Measurements from ENCODE around the gene TPPP2. TPM values are rescaled to one million over a fixed set of nuclear protein-coding genes. Genes with fewer than 3 reads are reported as not detected.

Gene TPPP2
- total RNA-seq, 1 donor from 2014 or later = not detected

DNA sequence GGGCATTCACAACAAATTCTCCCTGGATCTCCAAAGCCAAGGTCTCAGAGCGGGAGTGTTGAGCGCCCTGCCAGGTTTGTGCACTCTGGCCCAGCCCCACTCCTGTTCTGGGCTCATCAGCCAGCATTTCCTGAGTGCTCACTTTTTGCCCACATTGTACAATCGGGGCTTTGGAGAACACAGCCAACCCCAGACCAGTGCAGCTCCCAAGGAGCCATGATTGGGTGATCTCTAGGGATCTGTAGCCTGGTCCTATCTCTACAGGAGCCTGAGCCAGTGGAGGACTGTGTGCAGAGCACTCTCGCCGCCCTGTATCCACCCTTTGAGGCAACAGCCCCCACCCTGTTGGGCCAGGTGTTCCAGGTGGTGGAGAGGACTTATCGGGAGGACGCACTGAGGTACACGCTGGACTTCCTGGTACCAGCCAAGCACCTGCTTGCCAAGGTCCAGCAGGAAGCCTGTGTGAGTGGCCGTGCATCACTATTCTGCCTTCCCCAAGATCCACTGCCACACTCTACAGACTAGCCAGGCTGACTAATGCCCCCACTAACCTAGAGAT, 42.8 kb downstream of the TPPP2 start:
- Mint-ChIP-seq H3K36me3 (ENCODE audit: low read depth) (no peaks in the 10 kb centered on the region), H3K27me3 (ENCODE audit: insufficient read depth) (peaks cover 50% of the 10 kb centered on the region), H3K9me3 (no peaks in the 10 kb centered on the region), H3K4me1 (ENCODE audit: low read depth) (peaks cover 32% of the 10 kb centered on the region), H3K4me3 (no peak overlapping the region), H3K27ac (no peak overlapping the region)
- intact Hi-C loops (cut with micrococcal nuclease) = no loop called here
- DNase-seq (ENCODE audit: low spot score) = no peak

DNA sequence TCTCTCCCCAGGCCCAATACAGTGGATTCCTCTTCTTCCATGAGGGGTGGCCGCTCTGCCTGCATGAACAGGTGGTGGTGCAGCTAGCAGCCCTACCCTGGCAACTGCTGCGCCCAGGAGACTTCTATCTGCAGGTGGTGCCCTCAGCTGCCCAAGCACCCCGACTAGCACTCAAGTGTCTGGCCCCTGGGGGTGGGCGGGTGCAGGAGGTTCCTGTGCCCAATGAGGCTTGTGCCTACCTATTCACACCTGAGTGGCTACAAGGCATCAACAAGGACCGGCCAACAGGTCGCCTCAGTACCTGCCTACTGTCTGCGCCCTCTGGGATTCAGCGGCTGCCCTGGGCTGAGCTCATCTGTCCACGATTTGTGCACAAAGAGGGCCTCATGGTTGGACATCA, 43.9 kb downstream of the TPPP2 start:
- no peaks in the 10 kb centered on the region for H3K9me3 Mint-ChIP-seq
- no peak overlapping the region for H3K27ac Mint-ChIP-seq
- intact Hi-C loops (cut with micrococcal nuclease) = no loop called here
- peaks cover 25% of the 10 kb centered on the region for H3K4me1 Mint-ChIP-seq (ENCODE audit: low read depth)
- H3K36me3 Mint-ChIP-seq (ENCODE audit: low read depth) = no peaks in the 10 kb centered on the region
- peaks cover 44% of the 10 kb centered on the region for H3K27me3 Mint-ChIP-seq (ENCODE audit: insufficient read depth)
- no peak for DNase-seq (ENCODE audit: low spot score)
- H3K4me3 Mint-ChIP-seq = no peak overlapping the region

DNA sequence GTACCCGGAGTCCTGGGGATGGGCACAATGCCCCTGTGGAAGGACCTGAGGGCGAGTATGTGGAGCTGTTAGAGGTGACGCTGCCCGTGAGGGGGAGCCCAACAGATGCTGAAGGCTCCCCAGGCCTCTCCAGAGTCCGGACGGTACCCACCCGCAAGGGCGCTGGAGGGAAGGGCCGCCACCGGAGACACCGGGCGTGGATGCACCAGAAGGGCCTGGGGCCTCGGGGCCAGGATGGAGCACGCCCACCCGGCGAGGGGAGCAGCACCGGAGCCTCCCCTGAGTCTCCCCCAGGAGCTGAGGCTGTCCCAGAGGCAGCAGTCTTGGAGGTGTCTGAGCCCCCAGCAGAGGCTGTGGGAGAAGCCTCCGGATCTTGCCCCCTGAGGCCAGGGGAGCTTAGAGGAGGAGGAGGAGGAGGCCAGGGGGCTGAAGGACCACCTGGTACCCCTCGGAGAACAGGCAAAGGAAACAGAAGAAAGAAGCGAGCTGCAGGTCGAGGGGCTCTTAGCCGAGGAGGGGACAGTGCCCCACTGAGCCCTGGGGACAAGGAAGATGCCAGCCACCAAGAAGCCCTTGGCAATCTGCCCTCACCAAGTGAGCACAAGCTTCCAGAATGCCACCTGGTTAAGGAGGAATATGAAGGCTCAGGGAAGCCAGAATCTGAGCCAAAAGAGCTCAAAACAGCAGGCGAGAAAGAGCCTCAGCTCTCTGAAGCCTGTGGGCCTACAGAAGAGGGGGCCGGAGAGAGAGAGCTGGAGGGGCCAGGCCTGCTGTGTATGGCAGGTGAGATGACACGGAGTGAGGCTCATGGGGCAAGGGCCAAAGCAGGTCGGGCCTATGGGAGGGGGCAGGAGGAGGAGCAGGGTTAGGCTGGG, 44.6 kb downstream of the TPPP2 start:
- H3K9me3 Mint-ChIP-seq = no peaks in the 10 kb centered on the region
- no peak overlapping the region for H3K27ac Mint-ChIP-seq
- no peak overlapping the region for H3K4me3 Mint-ChIP-seq
- H3K36me3 Mint-ChIP-seq (ENCODE audit: low read depth) = no peaks in the 10 kb centered on the region
- peaks cover 18% of the 10 kb centered on the region for H3K4me1 Mint-ChIP-seq (ENCODE audit: low read depth)
- intact Hi-C loops (cut with micrococcal nuclease) = no loop called here
- no peak for DNase-seq (ENCODE audit: low spot score)
- H3K27me3 Mint-ChIP-seq (ENCODE audit: insufficient read depth) = peaks cover 37% of the 10 kb centered on the region

DNA sequence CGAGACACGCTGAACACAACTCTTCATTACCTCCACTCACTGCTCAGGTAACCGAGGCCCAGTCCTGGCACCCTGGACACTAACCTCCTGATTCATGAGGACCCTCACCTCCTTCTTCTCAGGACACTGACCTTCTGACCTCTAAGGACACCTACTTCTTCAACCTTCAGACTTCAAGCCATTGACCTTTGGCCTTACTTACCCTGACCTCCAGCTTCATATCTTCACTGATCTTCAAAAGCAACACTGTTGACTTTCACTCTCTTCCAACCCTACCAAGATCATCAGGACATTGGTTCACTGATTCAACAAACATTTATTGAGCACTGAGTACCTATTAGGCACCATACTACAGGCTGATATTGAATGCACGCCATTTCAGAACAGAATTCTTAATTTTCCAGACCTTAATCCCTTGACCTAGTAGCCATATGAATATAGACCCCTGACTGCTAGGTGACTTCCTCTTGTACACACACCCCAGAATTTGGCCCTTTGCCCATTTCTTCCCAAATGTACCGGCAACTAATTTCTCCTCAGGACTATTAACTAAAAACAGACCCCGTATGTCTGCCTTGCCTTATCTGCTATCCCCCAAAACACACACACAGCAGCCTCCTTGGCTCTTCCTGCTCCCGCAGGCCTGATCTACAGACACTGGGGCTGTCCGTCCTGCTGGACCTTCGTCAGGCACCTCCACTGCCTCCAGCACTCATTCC, 45.9 kb downstream of the TPPP2 start:
- intact Hi-C loops (cut with micrococcal nuclease) = no loop called here
- Mint-ChIP-seq H3K4me1 (ENCODE audit: low read depth) (peaks cover 15% of the 10 kb centered on the region), H3K4me3 (no peak overlapping the region), H3K9me3 (no peaks in the 10 kb centered on the region), H3K36me3 (ENCODE audit: low read depth) (no peaks in the 10 kb centered on the region), H3K27ac (no peak overlapping the region), H3K27me3 (ENCODE audit: insufficient read depth) (peaks cover 28% of the 10 kb centered on the region)
- no peak for DNase-seq (ENCODE audit: low spot score)

DNA sequence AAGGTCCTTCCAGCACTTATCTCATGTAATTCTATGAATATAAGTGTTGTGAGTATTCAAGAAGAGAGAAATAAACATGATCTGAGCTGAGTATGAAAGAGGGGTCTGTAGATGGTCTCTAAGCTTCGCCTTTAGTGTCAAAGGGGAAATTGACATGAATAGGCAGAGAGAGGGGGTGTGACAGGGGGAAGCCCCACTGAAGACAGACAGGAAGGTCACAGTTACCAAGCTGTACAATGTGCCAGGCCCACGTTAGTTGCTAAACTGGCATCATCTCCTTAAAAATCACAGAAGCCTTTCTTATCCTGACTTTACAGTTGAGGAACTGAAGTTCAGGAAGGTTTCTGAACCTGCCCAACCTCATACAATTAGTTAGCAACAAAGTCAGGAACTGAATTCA, 47.7 kb downstream of the TPPP2 start:
- DNase-seq (ENCODE audit: low spot score) = no peak
- H3K27me3 Mint-ChIP-seq (ENCODE audit: insufficient read depth) = peaks cover 13% of the 10 kb centered on the region
- no peak overlapping the region for H3K27ac Mint-ChIP-seq
- H3K4me1 Mint-ChIP-seq (ENCODE audit: low read depth) = no peaks in the 10 kb centered on the region
- H3K4me3 Mint-ChIP-seq = no peak overlapping the region
- intact Hi-C loops (cut with micrococcal nuclease) = no loop called here
- H3K9me3 Mint-ChIP-seq = no peaks in the 10 kb centered on the region
- no peaks in the 10 kb centered on the region for H3K36me3 Mint-ChIP-seq (ENCODE audit: low read depth)

DNA sequence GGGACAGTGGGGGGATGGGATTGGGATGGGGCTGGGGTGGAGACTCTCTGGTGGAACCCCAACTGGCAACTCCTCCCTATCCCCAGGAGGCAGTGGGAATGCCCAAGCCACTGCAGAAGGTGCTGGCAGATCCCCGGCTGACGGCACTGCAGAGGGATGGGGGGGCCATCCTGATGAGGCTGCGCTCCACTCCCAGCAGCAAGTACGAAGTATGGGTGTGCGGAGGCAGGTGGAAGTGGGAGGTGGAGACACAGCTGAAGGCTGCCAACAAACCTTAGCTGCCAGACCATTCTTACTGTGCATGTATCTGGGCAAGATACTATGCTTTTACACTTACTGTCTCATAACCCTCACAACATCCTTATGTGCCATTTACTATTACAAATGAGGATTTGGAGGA, 48.3 kb downstream of the TPPP2 start:
- H3K27ac Mint-ChIP-seq = no peak overlapping the region
- DNase-seq (ENCODE audit: low spot score) = no peak
- intact Hi-C loops (cut with micrococcal nuclease) = no loop called here
- no peaks in the 10 kb centered on the region for H3K4me1 Mint-ChIP-seq (ENCODE audit: low read depth)
- H3K4me3 Mint-ChIP-seq = no peak overlapping the region
- H3K27me3 Mint-ChIP-seq (ENCODE audit: insufficient read depth) = peaks cover 10% of the 10 kb centered on the region
- no peaks in the 10 kb centered on the region for H3K36me3 Mint-ChIP-seq (ENCODE audit: low read depth)
- no peaks in the 10 kb centered on the region for H3K9me3 Mint-ChIP-seq

DNA sequence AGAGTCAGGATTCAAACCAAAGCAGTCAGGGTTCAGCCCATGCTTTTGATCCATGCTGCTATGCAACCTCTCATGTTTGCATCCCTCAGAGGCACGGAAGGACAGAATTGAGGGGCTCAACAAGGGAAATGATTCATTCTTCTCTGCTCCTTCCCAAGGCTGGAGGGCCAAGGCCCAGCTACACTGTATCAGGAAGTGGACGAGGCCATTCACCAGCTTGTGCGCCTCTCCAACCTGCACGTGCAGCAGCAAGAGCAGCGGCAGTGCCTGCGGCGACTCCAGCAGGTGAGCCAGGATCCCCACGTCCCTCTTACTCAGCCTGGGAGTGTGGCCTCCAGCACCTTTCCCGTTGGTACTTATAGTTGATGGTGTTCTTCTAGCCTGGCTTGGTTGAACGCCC, 48.7 kb downstream of the TPPP2 start:
- Mint-ChIP-seq H3K9me3 (no peaks in the 10 kb centered on the region), H3K4me3 (no peak overlapping the region), H3K4me1 (ENCODE audit: low read depth) (no peaks in the 10 kb centered on the region), H3K27me3 (ENCODE audit: insufficient read depth) (peaks cover 6% of the 10 kb centered on the region), H3K27ac (no peak overlapping the region), H3K36me3 (ENCODE audit: low read depth) (no peaks in the 10 kb centered on the region)
- intact Hi-C loops (cut with micrococcal nuclease) = no loop called here
- DNase-seq (ENCODE audit: low spot score) = no peak

DNA sequence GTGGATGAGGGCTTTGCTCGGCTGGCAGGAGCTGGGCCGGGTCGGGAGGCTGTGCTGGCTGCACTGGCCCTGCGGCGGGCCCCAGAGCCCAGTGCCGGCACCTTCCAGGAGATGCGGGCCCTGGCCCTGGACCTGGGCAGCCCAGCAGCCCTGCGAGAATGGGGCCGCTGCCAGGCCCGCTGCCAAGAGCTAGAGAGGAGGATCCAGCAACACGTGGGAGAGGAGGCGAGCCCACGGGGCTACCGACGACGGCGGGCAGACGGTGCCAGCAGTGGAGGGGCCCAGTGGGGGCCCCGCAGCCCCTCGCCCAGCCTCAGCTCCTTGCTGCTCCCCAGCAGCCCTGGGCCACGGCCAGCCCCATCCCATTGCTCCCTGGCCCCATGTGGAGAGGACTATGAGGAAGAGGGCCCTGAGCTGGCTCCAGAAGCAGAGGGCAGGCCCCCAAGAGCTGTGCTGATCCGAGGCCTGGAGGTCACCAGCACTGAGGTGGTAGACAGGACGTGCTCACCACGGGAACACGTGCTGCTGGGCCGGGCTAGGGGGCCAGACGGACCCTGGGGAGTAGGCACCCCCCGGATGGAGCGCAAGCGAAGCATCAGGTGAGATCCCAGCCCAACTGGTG, 51.6 kb downstream of the TPPP2 start:
- Mint-ChIP-seq H3K27ac (no peak overlapping the region), H3K9me3 (no peaks in the 10 kb centered on the region), H3K4me1 (ENCODE audit: low read depth) (peaks cover 3% of the 10 kb centered on the region), H3K4me3 (no peak overlapping the region), H3K27me3 (ENCODE audit: insufficient read depth) (peaks cover 2% of the 10 kb centered on the region), H3K36me3 (ENCODE audit: low read depth) (no peaks in the 10 kb centered on the region)
- intact Hi-C loops (cut with micrococcal nuclease) = no loop called here
- no peak for DNase-seq (ENCODE audit: low spot score)

Other genes with a start within 250 kb of the TPPP2 start
- 0.54 and 0.78 TPM in 2 replicates for gene RNASE6, start 248.9 kb upstream of the TPPP2 start, total RNA-seq
- gene RNASE1, start 227.4 kb upstream of the TPPP2 start, total RNA-seq = not detected in 2 replicates
- gene RNASE3, start 138.8 kb upstream of the TPPP2 start, total RNA-seq = not detected in 2 replicates
- gene RNASE2, start 74.7 kb upstream of the TPPP2 start, total RNA-seq = not detected in 2 replicates
- gene METTL17, start 40.2 kb upstream of the TPPP2 start, total RNA-seq = 96.1 and 100 TPM in 2 replicates
- gene SLC39A2, start 30.9 kb upstream of the TPPP2 start, total RNA-seq = 0.24 and 0.36 TPM in 2 replicates
- 1.5 and 1.6 TPM in 2 replicates for gene NDRG2, start 5.2 kb upstream of the TPPP2 start, total RNA-seq
- not detected in 2 replicates for gene RNASE13, start 4.6 kb downstream of the TPPP2 start, total RNA-seq
- gene RNASE7, start 12.1 kb downstream of the TPPP2 start, total RNA-seq = not detected in 2 replicates
- not detected in 2 replicates for gene RNASE8, start 27.6 kb downstream of the TPPP2 start, total RNA-seq
- not detected in 2 replicates for gene ARHGEF40, start 40.1 kb downstream of the TPPP2 start, total RNA-seq
- 8.2 and 8.3 TPM in 2 replicates for gene ZNF219, start 68.4 kb downstream of the TPPP2 start, total RNA-seq
- gene TMEM253, start 70.8 kb downstream of the TPPP2 start, total RNA-seq = not detected in 2 replicates
- gene OR5AU1, start 125.8 kb downstream of the TPPP2 start, total RNA-seq = not detected in 2 replicates
- 958 and 976 TPM in 2 replicates for gene HNRNPC, start 239.2 kb downstream of the TPPP2 start, total RNA-seq
- not detected in 2 replicates for gene RPGRIP1, start 249.9 kb downstream of the TPPP2 start, total RNA-seq

Data from activated T-helper 1 cell treated with anti-CD3 and anti-CD28 coated beads, Interleukin-12 subunit alpha, Interleukin-12 subunit beta, Interleukin-2, Interleukin-4 antibody, amounts not matched to agents 30 ng/mL and 10 ng/mL and 1 ng/mL, durations not matched to agents 14 hours and 24 hours and 36 hours (primary cell).